GM23248 (cell line): Measurements from ENCODE around the gene ERGIC1. TPM values are rescaled to one million over a fixed set of nuclear protein-coding genes. Genes with fewer than 3 reads are reported as not detected.

Source experiments
- DNase-seq: peaks from one replicate; pipeline ENCODE4 v3.0.0-alpha.2; 2015
- H2AFZ ChIP-seq: fragments of 200-600 bp; sonication (generic); 2 replicates; pipeline ENCODE4 v1.6.1; 2016; ENCODE audit warnings: antibody characterized with exemption
- H3F3A ChIP-seq: fragments of 200-600 bp; sonication (generic); 2 replicates; pipeline ENCODE4 v1.6.1; 2016; ENCODE audit warnings: mild to moderate bottlenecking, antibody characterized with exemption, mixed run types; ENCODE audit not compliant: insufficient read depth
- H3K27ac ChIP-seq: fragments of 200-600 bp; sonication (generic); 2 replicates; pipeline ENCODE4 v1.5.1; 2016; ENCODE audit warnings: mild to moderate bottlenecking
- H3K27me3 ChIP-seq: fragments of 200-600 bp; sonication (generic); replicated peaks from 2 replicates; pipeline ENCODE4 v1.6.1; 2016; ENCODE audit warnings: mild to moderate bottlenecking; ENCODE audit not compliant: insufficient read depth
- H3K36me3 ChIP-seq: fragments of 200-600 bp; sonication (generic); 2 replicates; pipeline ENCODE4 v1.6.1; 2016; ENCODE audit warnings: low read depth, mild to moderate bottlenecking
- H3K4me1 ChIP-seq: fragments of 200-600 bp; sonication (generic); 2 replicates; pipeline ENCODE4 v1.6.1; 2016; ENCODE audit warnings: mild to moderate bottlenecking; ENCODE audit not compliant: insufficient read depth
- H3K4me2 ChIP-seq: fragments of 200-600 bp; sonication (generic); one replicate; pipeline ENCODE4 v1.6.1; 2016; ENCODE audit warnings: mild to moderate bottlenecking; ENCODE audit not compliant: unreplicated experiment
- H3K4me3 ChIP-seq: fragments of 200-600 bp; sonication (generic); 2 replicates; pipeline ENCODE4 v1.5.1; 2016; ENCODE audit warnings: mild to moderate bottlenecking
- H3K79me2 ChIP-seq: fragments of 200-600 bp; sonication (generic); 2 replicates; pipeline ENCODE4 v1.6.1; 2016; ENCODE audit warnings: mild to moderate bottlenecking; ENCODE audit not compliant: insufficient read depth
- H3K9ac ChIP-seq: fragments of 200-600 bp; sonication (generic); 2 replicates; pipeline ENCODE4 v1.6.1; 2016; ENCODE audit warnings: mild to moderate bottlenecking
- H3K9me2 ChIP-seq: fragments of 200-600 bp; sonication (generic); 2 replicates; pipeline ENCODE4 v1.6.1; 2016; ENCODE audit warnings: mixed run types, mild to moderate bottlenecking, moderate library complexity; ENCODE audit not compliant: insufficient read depth
- H3K9me3 ChIP-seq: fragments of 200-600 bp; sonication (generic); one replicate; pipeline ENCODE4 v1.6.1; 2017; ENCODE audit warnings: low read depth
- H4K20me1 ChIP-seq: fragments of 200-600 bp; sonication (generic); 2 replicates; pipeline ENCODE4 v1.6.0; 2016; ENCODE audit not compliant: insufficient read depth
- EZH2 ChIP-seq: fragments of 200-600 bp; sonication (generic); IDR thresholded peaks from 2 replicates; pipeline ENCODE4 v1.6.1; 2018; ENCODE audit warnings: antibody characterized with exemption, mild to moderate bottlenecking; ENCODE audit not compliant: insufficient read depth, poor library complexity, severe bottlenecking
- EZH2phosphoT487 ChIP-seq: fragments of 200-600 bp; sonication (generic); IDR thresholded peaks from 2 replicates; pipeline ENCODE4 v1.6.1; 2018; ENCODE audit warnings: antibody characterized with exemption, moderate library complexity, mild to moderate bottlenecking, low read depth; ENCODE audit not compliant: insufficient read depth
- WGBS, 2 experiments: methylation state at CpG; one replicate each; pipeline ENCODE4 v1.1.6; 2015 to 2017; ENCODE audit warnings: low lambda C conversion rate in 2 of 2, low coverage in 1 of 2; ENCODE audit errors: missing lambda C conversion rate in 2 of 2; 5-methylcytosine and 5-hydroxymethylcytosine counted together
- in situ Hi-C: fragments of 300-500 bp; cut with MboI; formaldehyde crosslinking; loops from 2 replicates; pipeline ENCODE4 v1.15.0; 2020
- polyA plus RNA-seq: library from polyadenylated mRNA; unstranded; fragments of >200 nt; fragmentation: Nextera tagmentation; extraction: Ambion mirVana; gene quantifications from 2 replicates; pipeline ENCODE4 v1.2.1, GENCODE V29; 2016
- small RNA-seq: library from RNA; depleted of rRNA; stranded (forward); fragments of <200 nt; gene quantifications from one replicate; pipeline ENCODE3, GENCODE V24; 2014; ENCODE audit warnings: low read depth, low replicate concordance
- total RNA-seq: library from RNA; depleted of rRNA; stranded (reverse); fragments of >200 nt; shearing (Covaris generic); gene quantifications from 2 replicates; pipeline ENCODE4 v1.2.3, GENCODE V29; 2014; rRNA removed

Gene ERGIC1
- total and polyA plus RNA-seq, 2 experiments from 2014 or later, result 66.4 to 235 TPM

DNA sequence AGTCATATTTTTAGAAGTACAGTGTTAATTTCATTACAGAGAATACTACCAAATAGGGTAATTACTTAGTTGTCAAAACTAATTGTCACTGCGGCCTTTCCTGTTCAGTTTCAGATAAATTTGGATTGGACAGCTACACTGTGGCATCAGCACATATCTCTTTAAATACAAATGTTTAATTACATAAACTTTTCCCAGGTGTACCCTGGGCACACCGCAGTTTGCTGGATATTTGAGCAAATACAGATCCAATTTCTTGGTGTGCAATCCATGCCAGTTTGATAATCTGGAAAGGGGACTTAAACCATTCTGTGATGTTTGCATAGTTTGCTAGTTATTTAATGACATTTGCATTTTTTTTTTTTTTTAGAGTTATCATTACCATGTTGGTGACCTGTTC, 160.4 kb downstream of the ERGIC1 start:
- in situ Hi-C loops, result loop anchor here (25.0 kb wide), 1 partner anchor 293 kb away; no protein-coding TSS in a partner anchor
- H3K27ac ChIP-seq, result no peak overlapping the region
- H3K9ac ChIP-seq, result no peak overlapping the region
- TF ChIP-seq EZH2phosphoT487, result no peak
- no peak for TF ChIP-seq EZH2
- H3K4me2 ChIP-seq, result no peak overlapping the region
- H4K20me1 ChIP-seq, result no peaks in the 10 kb centered on the region
- H3K27me3 ChIP-seq, result no peaks in the 10 kb centered on the region
- WGBS, 2 experiments, result 100% methylated on average over 2 of the region's 2 CpGs
- H3F3A ChIP-seq, result no peaks in the 10 kb centered on the region
- peaks cover 100% of the 10 kb centered on the region for H3K79me2 ChIP-seq
- H3K9me3 ChIP-seq, result no peaks in the 10 kb centered on the region
- DNase-seq, result no peak
- H2AFZ ChIP-seq, result no peak overlapping the region
- H3K36me3 ChIP-seq, result peaks cover 30% of the 10 kb centered on the region
- H3K4me3 ChIP-seq, result no peak overlapping the region
- H3K4me1 ChIP-seq, result no peaks in the 10 kb centered on the region
- no peaks in the 10 kb centered on the region for H3K9me2 ChIP-seq

DNA sequence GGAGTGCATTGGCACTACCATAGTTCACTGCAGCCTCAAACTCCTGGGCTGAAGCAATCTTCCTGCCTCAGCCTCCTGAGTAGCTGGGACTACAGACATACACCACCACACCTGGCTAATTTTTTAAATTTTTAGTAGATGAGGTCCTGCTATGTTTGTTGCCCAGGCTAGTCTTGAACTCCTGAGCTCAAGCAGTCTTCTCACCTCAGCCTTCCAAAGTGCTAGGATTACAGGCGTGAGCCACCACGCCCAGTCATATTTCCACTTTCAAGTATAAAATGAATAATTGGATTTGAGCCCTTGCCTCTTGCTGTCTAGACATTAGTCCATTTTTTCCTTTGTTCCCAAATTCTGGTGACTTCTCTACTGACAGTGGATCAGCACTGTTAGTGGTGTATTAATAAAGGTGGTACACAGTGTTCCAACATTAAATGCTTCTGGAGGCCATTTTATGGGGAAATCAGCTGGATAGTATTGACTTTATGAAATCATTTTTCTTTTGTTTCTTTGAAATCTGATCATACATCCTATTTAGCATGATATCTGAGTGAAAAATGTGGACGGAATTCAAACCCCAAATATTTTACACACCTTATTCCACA, 165.4 kb downstream of the ERGIC1 start:
- WGBS, 2 experiments, result 66 to 70% methylated on average over 3 of the region's 3 CpGs
- H2AFZ ChIP-seq, result no peak overlapping the region
- H3K4me3 ChIP-seq, result no peak overlapping the region
- no peaks in the 10 kb centered on the region for H3F3A ChIP-seq
- H3K9me2 ChIP-seq, result no peaks in the 10 kb centered on the region
- no peaks in the 10 kb centered on the region for H3K4me1 ChIP-seq
- in situ Hi-C loops, result loop anchor here (25.0 kb wide), 1 partner anchor 288 kb away; no protein-coding TSS in a partner anchor
- no peaks in the 10 kb centered on the region for H3K9me3 ChIP-seq
- H3K36me3 ChIP-seq, result peaks cover 27% of the 10 kb centered on the region
- peaks cover 100% of the 10 kb centered on the region for H3K79me2 ChIP-seq
- no peak overlapping the region for H3K27ac ChIP-seq
- no peak overlapping the region for H3K4me2 ChIP-seq
- H3K9ac ChIP-seq, result no peak overlapping the region
- DNase-seq, result no peak
- H3K27me3 ChIP-seq, result no peaks in the 10 kb centered on the region
- TF ChIP-seq EZH2 (no peak), EZH2phosphoT487 (no peak)
- H4K20me1 ChIP-seq, result no peaks in the 10 kb centered on the region

DNA sequence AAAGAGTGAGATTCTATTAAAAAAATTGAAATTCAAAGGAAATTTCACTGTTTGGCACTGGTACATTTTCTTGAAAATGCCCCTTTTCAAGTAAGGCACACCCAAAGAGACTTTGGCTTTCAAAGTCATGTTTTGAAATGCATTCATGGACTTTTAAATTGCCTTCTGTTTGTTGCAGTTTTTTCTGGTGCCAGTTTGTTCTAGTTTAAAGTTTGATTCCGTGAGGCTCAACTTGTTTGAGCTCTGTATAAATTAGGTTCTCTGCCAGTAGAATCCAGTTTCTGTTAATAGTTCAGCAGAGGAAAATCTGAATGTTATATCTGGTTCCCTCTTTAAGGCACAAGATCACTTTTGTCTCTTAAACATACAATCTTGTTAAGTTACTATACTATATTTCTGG, 165.9 kb downstream of the ERGIC1 start:
- Histone ChIP-seq H3K27ac (no peak overlapping the region), H3K4me3 (no peak overlapping the region), H3K9me2 (no peaks in the 10 kb centered on the region), H3K4me1 (no peaks in the 10 kb centered on the region), H3K9ac (0 out of 2 replicates have a peak overlapping the region, but pooled peaks have one; percentile 2), H2AFZ (no peak overlapping the region), H3K79me2 (peaks cover 100% of the 10 kb centered on the region), H3K36me3 (peaks cover 22% of the 10 kb centered on the region), H3K27me3 (no peaks in the 10 kb centered on the region), H3K4me2 (no peak overlapping the region), H3K9me3 (no peaks in the 10 kb centered on the region), H4K20me1 (no peaks in the 10 kb centered on the region), H3F3A (no peaks in the 10 kb centered on the region)
- whole genome bisulfite sequencing, 2 experiments, result 48 to 52% methylated on average over 1 of the region's 1 CpG
- in situ Hi-C loops, result loop anchor here (25.0 kb wide), 1 partner anchor 287 kb away; no protein-coding TSS in a partner anchor
- TF ChIP-seq EZH2phosphoT487 (no peak), EZH2 (no peak)
- peak; percentile 13 for DNase-seq

DNA sequence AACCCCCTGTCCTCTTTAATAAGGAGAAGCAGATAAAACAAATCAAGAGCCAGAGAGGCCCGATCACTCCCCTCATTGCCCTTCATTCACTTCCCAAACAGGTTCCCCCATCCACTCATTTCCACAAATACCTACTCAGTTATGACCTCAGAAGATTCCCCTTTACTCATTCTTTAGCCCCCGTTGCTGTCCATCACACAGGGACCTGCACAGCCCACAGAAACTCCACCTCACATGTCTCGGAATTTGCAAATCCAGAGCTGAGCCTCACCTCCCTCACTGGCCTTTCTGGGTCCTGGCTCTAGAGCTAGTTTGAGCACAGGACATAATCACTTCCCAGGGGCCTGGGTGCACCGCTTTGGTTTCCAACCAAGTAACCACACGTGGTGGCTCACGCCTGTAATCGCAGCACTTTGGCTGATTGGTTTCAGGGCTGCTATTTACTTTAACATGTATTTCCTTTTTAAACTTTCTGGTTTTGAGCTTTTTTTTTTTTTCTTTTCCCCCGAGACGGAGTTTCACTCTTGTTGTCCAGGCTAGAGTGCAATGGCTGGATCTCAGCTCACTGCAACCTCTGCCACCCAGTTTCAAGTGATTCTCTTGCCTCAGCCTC, 167.3 kb downstream of the ERGIC1 start:
- 91 to 92% methylated on average over 9 of the region's 9 CpGs for WGBS, 2 experiments
- no peaks in the 10 kb centered on the region for H3K27me3 ChIP-seq
- no peaks in the 10 kb centered on the region for H3K4me1 ChIP-seq
- no peak overlapping the region for H3K27ac ChIP-seq
- no peaks in the 10 kb centered on the region for H3K9me3 ChIP-seq
- TF ChIP-seq EZH2phosphoT487 (no peak), EZH2 (no peak)
- H3K9ac ChIP-seq, result no peak overlapping the region
- peaks cover 8% of the 10 kb centered on the region for H3K36me3 ChIP-seq
- in situ Hi-C loops, result no loop called here
- no peaks in the 10 kb centered on the region for H3K9me2 ChIP-seq
- no peaks in the 10 kb centered on the region for H4K20me1 ChIP-seq
- no peak overlapping the region for H2AFZ ChIP-seq
- no peaks in the 10 kb centered on the region for H3F3A ChIP-seq
- no peak overlapping the region for H3K4me2 ChIP-seq
- H3K4me3 ChIP-seq, result no peak overlapping the region
- DNase-seq, result no peak
- peaks cover 100% of the 10 kb centered on the region for H3K79me2 ChIP-seq

Small RNA genes within 50 kb of the gene (small RNA-seq; reads per million reads assigned to genes)
- gene AC022217.4, result not detected

Other genes with a start within 250 kb of the ERGIC1 start
- 0.38 and 1.8 TPM in 2 replicates for gene NEURL1B, start 193.0 kb upstream of the ERGIC1 start, total RNA-seq
- 0.13 and 0.16 TPM in 2 replicates for gene NEURL1B, start 193.0 kb upstream of the ERGIC1 start, polyA plus RNA-seq
- gene DUSP1, start 63.1 kb upstream of the ERGIC1 start, total RNA-seq, result 443 and 459 TPM in 2 replicates
- gene DUSP1, start 63.1 kb upstream of the ERGIC1 start, polyA plus RNA-seq, result 264 and 269 TPM in 2 replicates
- gene RPL26L1, start 125.2 kb downstream of the ERGIC1 start, total RNA-seq, result 24.3 and 30.7 TPM in 2 replicates
- gene RPL26L1, start 125.2 kb downstream of the ERGIC1 start, polyA plus RNA-seq, result 102 and 104 TPM in 2 replicates
- 175 and 204 TPM in 2 replicates for gene ATP6V0E1, start 149.5 kb downstream of the ERGIC1 start, total RNA-seq
- gene ATP6V0E1, start 149.5 kb downstream of the ERGIC1 start, polyA plus RNA-seq, result 675 and 702 TPM in 2 replicates
- gene CREBRF, start 222.1 kb downstream of the ERGIC1 start, total RNA-seq, result 10.0 and 14.6 TPM in 2 replicates
- gene CREBRF, start 222.1 kb downstream of the ERGIC1 start, polyA plus RNA-seq, result 3.2 and 3.5 TPM in 2 replicates